ENCODE results near the gene TTLL5. TPM values are rescaled to one million over a fixed set of nuclear protein-coding genes. Genes with fewer than 3 reads are reported as not detected.

The TTLL5 gene
- polyA plus RNA-seq, 3 donors = 4.2 to 7.2 (median 4.7) TPM

- H3K27me3 Mint-ChIP-seq (ENCODE audit: low read depth in 3 of 3) = no peaks in the 10 kb centered on the region
- WGBS (ENCODE audit: insufficient coverage) = 100% methylated on average over 1 of the region's 5 CpGs
- no peak overlapping the region for H3K4me3 Mint-ChIP-seq
- peaks cover 42 to 53% of the 10 kb centered on the region in 2 donors for H3K36me3 Mint-ChIP-seq
- TF ChIP-seq, protein P1, sequence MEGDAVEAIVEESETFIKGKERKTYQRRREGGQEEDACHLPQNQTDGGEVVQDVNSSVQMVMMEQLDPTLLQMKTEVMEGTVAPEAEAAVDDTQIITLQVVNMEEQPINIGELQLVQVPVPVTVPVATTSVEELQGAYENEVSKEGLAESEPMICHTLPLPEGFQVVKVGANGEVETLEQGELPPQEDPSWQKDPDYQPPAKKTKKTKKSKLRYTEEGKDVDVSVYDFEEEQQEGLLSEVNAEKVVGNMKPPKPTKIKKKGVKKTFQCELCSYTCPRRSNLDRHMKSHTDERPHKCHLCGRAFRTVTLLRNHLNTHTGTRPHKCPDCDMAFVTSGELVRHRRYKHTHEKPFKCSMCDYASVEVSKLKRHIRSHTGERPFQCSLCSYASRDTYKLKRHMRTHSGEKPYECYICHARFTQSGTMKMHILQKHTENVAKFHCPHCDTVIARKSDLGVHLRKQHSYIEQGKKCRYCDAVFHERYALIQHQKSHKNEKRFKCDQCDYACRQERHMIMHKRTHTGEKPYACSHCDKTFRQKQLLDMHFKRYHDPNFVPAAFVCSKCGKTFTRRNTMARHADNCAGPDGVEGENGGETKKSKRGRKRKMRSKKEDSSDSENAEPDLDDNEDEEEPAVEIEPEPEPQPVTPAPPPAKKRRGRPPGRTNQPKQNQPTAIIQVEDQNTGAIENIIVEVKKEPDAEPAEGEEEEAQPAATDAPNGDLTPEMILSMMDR (IDR thresholded peaks at IDR 0.05) = no peak
- H3K4me2 ChIP-seq (replicated peaks; ENCODE audit: extremely low read depth, low read length, poor library complexity, severe bottlenecking) = no peak overlapping the region
- H3K9me3 Mint-ChIP-seq = peaks cover 4 to 7% (median 6%) of the 10 kb centered on the region in 7 donors
- H3K4me3 ChIP-seq (replicated peaks in 1 of 3; ENCODE audit: low read depth in 2 of 3, low read length in 3 of 3) = no peak overlapping the region
- H2AFZ ChIP-seq (ENCODE audit: insufficient read depth, low read depth, low read length, poor library complexity, severe bottlenecking) = no peak overlapping the region
- no peaks in the 10 kb centered on the region for H3K9me3 ChIP-seq (replicated peaks in 1 of 2; ENCODE audit: control insufficient read depth in 1 of 2, insufficient read depth in 1 of 2, low read length in 2 of 2)
- peaks cover 0 to 19% of the 10 kb centered on the region in 2 donors for H3K36me3 ChIP-seq (replicated peaks in 1 of 2; ENCODE audit: control insufficient read depth in 1 of 2, insufficient read depth in 2 of 2, low read length in 2 of 2)
- H3K4me1 Mint-ChIP-seq = no peaks in the 10 kb centered on the region
- DNase-seq = no peak
- H4K20me1 ChIP-seq (ENCODE audit: insufficient read depth, low read length) = no peaks in the 10 kb centered on the region
- intact Hi-C loops (cut with micrococcal nuclease) = no loop called here
- H3K79me2 ChIP-seq (ENCODE audit: insufficient read depth, low read length) = no peaks in the 10 kb centered on the region
- H3K27ac Mint-ChIP-seq = no peak overlapping the region
- no peak overlapping the region for H3K27ac ChIP-seq (ENCODE audit: low read depth in 1 of 2, low read length in 2 of 2)
- no peak overlapping the region for H3K9ac ChIP-seq (ENCODE audit: insufficient read depth, low read length, poor library complexity, severe bottlenecking)
- no peaks in the 10 kb centered on the region for H3K4me1 ChIP-seq (ENCODE audit: control insufficient read depth in 1 of 2, insufficient read depth in 2 of 2, low read length in 2 of 2)
- no peaks in the 10 kb centered on the region for H3K27me3 ChIP-seq (ENCODE audit: control insufficient read depth in 2 of 2, insufficient read depth in 2 of 2, low read length in 2 of 2)
Observed at GRCh38 chr14:75886636-75887348, 225.7 kb downstream of the TTLL5 start.

DNA sequence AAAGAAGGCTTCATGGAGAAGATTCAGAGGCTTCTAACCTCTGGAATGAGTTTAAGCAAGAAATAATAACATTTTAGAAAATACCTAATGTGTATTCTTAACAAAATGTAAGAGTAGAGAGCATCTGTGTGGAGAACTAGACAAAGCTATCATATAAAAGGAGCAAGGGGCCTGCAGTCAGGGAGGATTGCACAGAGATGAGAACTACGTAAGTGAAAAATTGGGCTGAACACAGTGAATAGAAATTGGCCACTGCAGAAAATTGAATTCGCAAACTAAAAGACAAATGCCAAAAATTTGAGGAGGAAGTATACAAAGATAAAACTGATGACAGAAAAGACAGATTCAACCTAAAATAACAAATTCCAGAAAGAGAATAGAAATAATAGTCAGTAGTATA lies 227.9 kb downstream of the TTLL5 start:
- 100% methylated on average over 1 of the region's 2 CpGs for WGBS (ENCODE audit: insufficient coverage)
- intact Hi-C loops (cut with micrococcal nuclease) = no loop called here
- peaks cover 0 to 3% of the 10 kb centered on the region in 2 donors for H3K36me3 ChIP-seq (replicated peaks in 1 of 2; ENCODE audit: control insufficient read depth in 1 of 2, insufficient read depth in 2 of 2, low read length in 2 of 2)
- H3K27ac ChIP-seq (ENCODE audit: low read depth in 1 of 2, low read length in 2 of 2) = no peak overlapping the region
- DNase-seq = no peak
- Mint-ChIP-seq H3K27ac (no peak overlapping the region), H3K9me3 (peaks cover 4 to 7% (median 6%) of the 10 kb centered on the region in 7 donors), H3K27me3 (ENCODE audit: low read depth in 3 of 3) (no peaks in the 10 kb centered on the region), H3K36me3 (peaks cover 28 to 39% of the 10 kb centered on the region in 2 donors), H3K4me1 (no peaks in the 10 kb centered on the region), H3K4me3 (no peak overlapping the region)
- TF ChIP-seq, protein P1 (IDR thresholded peaks at IDR 0.05) = no peak
- H4K20me1 ChIP-seq (ENCODE audit: insufficient read depth, low read length) = no peaks in the 10 kb centered on the region
- no peak overlapping the region for H3K9ac ChIP-seq (ENCODE audit: insufficient read depth, low read length, poor library complexity, severe bottlenecking)
- H3K4me2 ChIP-seq (replicated peaks; ENCODE audit: extremely low read depth, low read length, poor library complexity, severe bottlenecking) = no peak overlapping the region
- no peaks in the 10 kb centered on the region for H3K4me1 ChIP-seq (ENCODE audit: control insufficient read depth in 1 of 2, insufficient read depth in 2 of 2, low read length in 2 of 2)
- H2AFZ ChIP-seq (ENCODE audit: insufficient read depth, low read depth, low read length, poor library complexity, severe bottlenecking) = no peak overlapping the region
- no peak overlapping the region for H3K4me3 ChIP-seq (replicated peaks in 1 of 3; ENCODE audit: low read depth in 2 of 3, low read length in 3 of 3)
- H3K27me3 ChIP-seq (ENCODE audit: control insufficient read depth in 2 of 2, insufficient read depth in 2 of 2, low read length in 2 of 2) = no peaks in the 10 kb centered on the region
- no peaks in the 10 kb centered on the region for H3K9me3 ChIP-seq (replicated peaks in 1 of 2; ENCODE audit: control insufficient read depth in 1 of 2, insufficient read depth in 1 of 2, low read length in 2 of 2)
- H3K79me2 ChIP-seq (ENCODE audit: insufficient read depth, low read length) = no peaks in the 10 kb centered on the region

Measured in CD14-positive monocyte (primary cell).